Adrenal gland (tissue), 12 donors: ENCODE measurements around the gene SMTNL2. TPM values are rescaled to one million over a fixed set of nuclear protein-coding genes. Genes with fewer than 3 reads are reported as not detected.

Source experiments
- DNase-seq, 7 donors: peaks; one replicate each; pipeline ENCODE4 v3.0.0-alpha.2; 2019 to 2020
- H3K27ac ChIP-seq, 5 donors: fragments of 200-600 bp; sonication (generic) in 4 of 5; 1 replicate in 3 of 5; 2 replicates in 2 of 5; pipeline versions ENCODE4 v1.5.1 to v1.8.0; 2016 to 2020; ENCODE audit warnings: mild to moderate bottlenecking in 1 of 5
- H3K27me3 ChIP-seq: fragments of 200-600 bp; 2 replicates; pipeline ENCODE4 v1.8.0; 2021
- H3K36me3 ChIP-seq, 2 donors: fragments of 200-600 bp; replicated peaks in 1 of 2; 1 replicate in 1 of 2; 2 replicates in 1 of 2; pipeline versions ENCODE4 v1.5.1 to v1.8.0; 2018 to 2022
- H3K4me1 ChIP-seq, 2 donors: fragments of 200-600 bp; replicated peaks in 1 of 2; 1 replicate in 1 of 2; 2 replicates in 1 of 2; pipeline versions ENCODE4 v1.5.1 to v1.8.0; 2018 to 2021
- H3K4me3 ChIP-seq, 4 donors: fragments of 200-600 bp; sonication (generic) in 3 of 4; one replicate each; pipeline ENCODE4 v1.5.1; 2016 to 2018
- H3K9me3 ChIP-seq, 3 donors: fragments of 200-600 bp; sonication (generic) in 1 of 3; replicated peaks in 1 of 3; 1 replicate in 2 of 3; 2 replicates in 1 of 3; pipeline versions ENCODE4 v1.5.1 to v1.8.0; 2016 to 2021
- CTCF ChIP-seq, 6 experiments: fragments of 450-650 bp in 4 of 6; fragments of 200-600 bp in 2 of 6; sonication (generic) in 1 of 6; IDR thresholded peaks; 1 replicate in 5 of 6; 2 replicates in 1 of 6; pipeline versions ENCODE4 v1.5.1 to v1.8.0; 2016 to 2021; ENCODE audit warnings: antibody characterized with exemption in 6 of 6, mild to moderate bottlenecking in 2 of 6, moderate library complexity in 1 of 6
- POLR2A ChIP-seq, 2 donors: fragments of 450-650 bp; IDR thresholded peaks; one replicate each; pipeline ENCODE4 v1.6.1; 2017; ENCODE audit warnings: antibody characterized with exemption in 2 of 2, mild to moderate bottlenecking in 2 of 2, moderate library complexity in 1 of 2
- WGBS, 4 donors: extraction: QIAGEN DNeasy Blood & Tissue Kit in 2 of 4; methylation state at CpG; one replicate each; pipeline versions ENCODE4 v1.1.5 to v1.1.7; 2013 to 2017; 5-methylcytosine and 5-hydroxymethylcytosine counted together
- intact Hi-C, 2 donors: fragments of 100-400 bp; cut with DNase I; formaldehyde crosslinking; loops; one replicate each; pipeline versions ENCODE4 v1.14.1 to v1.15.0; 2022 to 2023
- polyA plus RNA-seq, 3 donors: library from polyadenylated mRNA; stranded (reverse); fragments of 200-250 nt in 2 of 3; fragments of 350-450 nt in 1 of 3; fragmentation: Illumina TruSeq in 1 of 3; extraction: RNeasy Lipid Tissue Mini Kit (QIAGEN cat#74804) in 1 of 3; gene quantifications; one replicate each; pipeline ENCODE4 v1.2.3, GENCODE V29; 2013 to 2014
- total RNA-seq, 9 donors: library from RNA; depleted of rRNA in 4 of 9; stranded (reverse); fragments of >200 nt in 4 of 9; fragments of 120-200 nt in 1 of 9; fragmentation: NEBNext Ultra II Directional in 1 of 9; extraction: Animal tissue kit (Norgen Biotek cat#: 25700) in 1 of 9; gene quantifications; one replicate each; pipeline versions ENCODE4 v1.1.0 to v1.2.4, GENCODE V29; 2013 to 2023
- donor health status: healthy with polysubstance abuse.
- donor health status: Bipolar disorder and iron deficiency.
- donor health status: DM: yes; HTN: yes; CAD: no.
- donor health status: DM: no; HTN: no; CAD: no.
- donor health status: DM: no; HTN: no; CAD: no.
- donor health status: DM: yes; HTN: yes; CAD: no.

Gene SMTNL2
- total and polyA plus RNA-seq, 12 donors: 0.11 to 0.94 (median 0.17) TPM; not detected in 5

GRCh38 chr17:4536259-4536741 is 48.0 kb upstream of the SMTNL2 start:
- no peak for DNase-seq

GRCh38 chr17:4536742-4537411 is 47.5 kb upstream of the SMTNL2 start:
- peak overlapping the region in 2 of 5 donors; percentile 26 to 84 for H3K27ac ChIP-seq
- peak in 1 of 7 donors; percentile 48 for DNase-seq
- H3K4me1 ChIP-seq: peaks cover 10 to 32% of the 10 kb centered on the region in 2 donors
- no peak overlapping the region for H3K4me3 ChIP-seq
- intact Hi-C loops: no loop called here
- WGBS, 4 donors: 40 to 51% (median 46%) methylated on average over 16 to 18 of the region's 18 CpGs
- H3K27me3 ChIP-seq: no peaks in the 10 kb centered on the region
- H3K36me3 ChIP-seq: peaks cover 0 to 23% of the 10 kb centered on the region in 2 donors
- H3K9me3 ChIP-seq: no peaks in the 10 kb centered on the region
- TF ChIP-seq POLR2A (IDR thresholded peaks at IDR 0.05) (no peak), CTCF (IDR thresholded peaks at IDR 0.05) (no peak)

More at GRCh38 chr17:4536259-4536741, 48.0 kb upstream of the SMTNL2 start:
- WGBS, 4 donors: 15 to 32% (median 28%) methylated on average over 4 to 19 of the region's 19 CpGs
- intact Hi-C loops: no loop called here
- Histone ChIP-seq H3K27me3 (no peaks in the 10 kb centered on the region), H3K4me1 (peaks cover 10 to 32% of the 10 kb centered on the region in 2 donors), H3K9me3 (no peaks in the 10 kb centered on the region), H3K4me3 (no peak overlapping the region), H3K27ac (peak overlapping the region in 2 of 5 donors; percentile 26 to 84), H3K36me3 (peaks cover 0 to 17% of the 10 kb centered on the region in 2 donors)
- TF ChIP-seq POLR2A (IDR thresholded peaks at IDR 0.05) (no peak), CTCF (IDR thresholded peaks at IDR 0.05) (no peak)

- no peak for DNase-seq
These were observed 46.7 kb upstream of the SMTNL2 start for GRCh38 chr17:4537451-4538235.

More at GRCh38 chr17:4537451-4538235, 46.7 kb upstream of the SMTNL2 start:
- H3K4me3 ChIP-seq: no peak overlapping the region
- H3K27me3 ChIP-seq: no peaks in the 10 kb centered on the region
- H3K36me3 ChIP-seq: peaks cover 0 to 30% of the 10 kb centered on the region in 2 donors
- intact Hi-C loops: no loop called here
- H3K4me1 ChIP-seq: peaks cover 10 to 32% of the 10 kb centered on the region in 2 donors
- TF ChIP-seq CTCF (IDR thresholded peaks at IDR 0.05): no peak
- no peak for TF ChIP-seq POLR2A (IDR thresholded peaks at IDR 0.05)
- peak overlapping the region in 2 of 5 donors; percentile 11 to 84 for H3K27ac ChIP-seq
- no peaks in the 10 kb centered on the region for H3K9me3 ChIP-seq
- 60 to 76% (median 68%) methylated on average over 2 to 19 of the region's 19 CpGs for WGBS, 4 donors
